RWPE2 (cell line): Measurements from ENCODE around the gene CYP1A2.

ENCODE experiments used
- ATAC-seq: fragments of 200-7000 bp; cut with Tn5 transposase; 3 replicates; pipeline ENCODE4 v1.9.1; 2021; ENCODE audit warnings: low read depth
- DNase-seq: peaks from one replicate; pipeline ENCODE4 v3.0.0-alpha.2; 2020; ENCODE audit warnings: low spot score
- H3K27ac ChIP-seq: fragments of 450-650 bp; 2 replicates; pipeline ENCODE4 v1.5.1; 2017; ENCODE audit warnings: mild to moderate bottlenecking; ENCODE audit not compliant: poor library complexity, severe bottlenecking
- H3K27me3 ChIP-seq: fragments of 250-450 bp; sonication (Bioruptor Pico); 2 replicates; pipeline ENCODE4 v1.5.1; 2021; ENCODE audit warnings: mild to moderate bottlenecking, moderate library complexity; ENCODE audit not compliant: insufficient read depth, poor library complexity, severe bottlenecking
- H3K36me3 ChIP-seq: fragments of 250-450 bp; sonication (Bioruptor Pico); 2 replicates; pipeline ENCODE4 v1.5.1; 2020; ENCODE audit warnings: low read depth, mild to moderate bottlenecking, moderate library complexity
- H3K4me1 ChIP-seq: fragments of 250-450 bp; sonication (Bioruptor Pico); 2 replicates; pipeline ENCODE4 v1.5.1; 2021; ENCODE audit warnings: mild to moderate bottlenecking, moderate library complexity; ENCODE audit not compliant: insufficient read depth, poor library complexity, severe bottlenecking
- H3K4me3 ChIP-seq: fragments of 250-450 bp; sonication (Bioruptor Pico); 2 replicates; pipeline ENCODE4 v1.5.1; 2021; ENCODE audit warnings: mild to moderate bottlenecking, moderate library complexity; ENCODE audit not compliant: severe bottlenecking
- H3K9me3 ChIP-seq: fragments of 250-450 bp; sonication (Bioruptor Pico); 2 replicates; pipeline ENCODE4 v1.5.1; 2021; ENCODE audit warnings: mild to moderate bottlenecking, moderate library complexity; ENCODE audit not compliant: severe bottlenecking
- TF ChIP-seq, protein P1 (sequence below): fragments of 450-650 bp; IDR thresholded peaks from one replicate; pipeline ENCODE4 v1.5.1; 2017; ENCODE audit warnings: mild to moderate bottlenecking, moderate library complexity; ENCODE audit not compliant: poor library complexity, severe bottlenecking

CYP1A2 gene

DNA sequence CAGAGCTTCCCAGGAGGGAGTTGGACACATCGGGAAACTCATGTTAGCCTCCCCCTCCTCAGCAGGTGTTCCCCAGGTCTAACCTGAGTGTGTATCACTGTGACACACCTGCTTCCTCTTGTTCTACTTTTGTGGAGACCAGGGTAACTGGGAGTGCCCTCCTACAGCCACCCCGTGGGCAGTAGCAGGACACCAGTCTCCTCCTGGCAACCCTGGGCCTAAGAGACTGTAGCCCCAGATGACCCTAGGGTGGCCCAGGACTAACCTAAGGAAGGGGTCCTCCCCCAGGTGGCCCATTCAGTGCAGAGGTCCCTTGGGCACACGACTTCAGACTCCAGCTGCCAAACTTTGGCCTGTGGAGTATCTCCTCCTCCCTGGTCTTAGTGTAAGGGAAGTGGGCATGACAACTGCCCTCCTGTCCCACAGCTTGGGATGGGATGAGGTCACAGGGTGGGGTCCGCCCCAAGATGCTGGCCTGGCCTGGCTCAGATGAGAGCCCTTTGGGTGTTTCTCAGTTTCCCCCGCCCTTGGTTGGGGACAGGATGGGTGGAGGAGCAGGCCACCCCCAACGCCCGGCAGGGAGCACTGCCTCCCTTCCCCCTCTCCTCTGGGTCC, 38.0 kb downstream of the CYP1A2 start:
- peaks cover 52% of the 10 kb centered on the region for H3K4me1 ChIP-seq

DNA sequence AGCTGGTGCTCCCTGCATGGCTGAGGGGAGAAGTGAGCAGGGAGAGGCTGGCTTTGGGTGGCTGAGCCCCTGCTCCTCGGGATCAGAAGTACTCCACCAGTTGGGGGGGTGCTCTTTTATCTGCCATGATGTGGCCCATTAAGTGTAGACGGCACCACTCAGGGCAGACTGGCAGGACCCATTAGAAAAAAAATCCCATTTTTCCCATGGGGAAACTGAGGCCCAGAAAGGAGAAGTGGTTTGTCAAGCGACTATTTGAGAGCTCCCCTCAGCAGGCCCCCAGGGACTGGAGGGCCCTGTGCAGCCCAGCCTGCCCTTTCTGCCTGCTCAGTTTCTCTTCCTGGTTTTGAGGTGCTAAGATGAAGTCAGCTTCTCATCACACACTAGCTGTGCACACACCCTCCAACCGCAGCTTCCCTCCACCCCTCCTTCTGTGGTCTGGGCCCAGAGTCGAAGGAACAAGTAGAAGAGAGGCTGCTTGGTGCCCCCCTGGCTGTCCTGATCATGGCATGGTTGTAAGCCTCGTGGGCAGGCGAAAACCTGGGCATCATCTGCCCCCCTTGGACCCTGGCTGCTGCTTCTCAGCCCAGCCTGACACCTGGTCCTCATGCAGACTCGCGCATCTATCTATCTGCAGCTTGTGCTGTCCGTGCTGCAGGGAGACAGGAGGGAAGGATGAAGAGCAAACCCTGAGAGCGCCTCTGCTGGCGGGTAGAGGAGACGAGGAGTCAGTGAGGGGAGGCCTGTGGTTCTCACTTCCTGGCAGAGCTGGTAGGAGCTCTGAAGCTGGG, 38.8 kb downstream of the CYP1A2 start:
- DNase-seq (peak; percentile 77), ATAC-seq (peak; percentile 45; the same call in 2 of the 3 replicates)
- TF ChIP-seq, protein P1, sequence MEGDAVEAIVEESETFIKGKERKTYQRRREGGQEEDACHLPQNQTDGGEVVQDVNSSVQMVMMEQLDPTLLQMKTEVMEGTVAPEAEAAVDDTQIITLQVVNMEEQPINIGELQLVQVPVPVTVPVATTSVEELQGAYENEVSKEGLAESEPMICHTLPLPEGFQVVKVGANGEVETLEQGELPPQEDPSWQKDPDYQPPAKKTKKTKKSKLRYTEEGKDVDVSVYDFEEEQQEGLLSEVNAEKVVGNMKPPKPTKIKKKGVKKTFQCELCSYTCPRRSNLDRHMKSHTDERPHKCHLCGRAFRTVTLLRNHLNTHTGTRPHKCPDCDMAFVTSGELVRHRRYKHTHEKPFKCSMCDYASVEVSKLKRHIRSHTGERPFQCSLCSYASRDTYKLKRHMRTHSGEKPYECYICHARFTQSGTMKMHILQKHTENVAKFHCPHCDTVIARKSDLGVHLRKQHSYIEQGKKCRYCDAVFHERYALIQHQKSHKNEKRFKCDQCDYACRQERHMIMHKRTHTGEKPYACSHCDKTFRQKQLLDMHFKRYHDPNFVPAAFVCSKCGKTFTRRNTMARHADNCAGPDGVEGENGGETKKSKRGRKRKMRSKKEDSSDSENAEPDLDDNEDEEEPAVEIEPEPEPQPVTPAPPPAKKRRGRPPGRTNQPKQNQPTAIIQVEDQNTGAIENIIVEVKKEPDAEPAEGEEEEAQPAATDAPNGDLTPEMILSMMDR = peak; percentile 68
- no peaks in the 10 kb centered on the region for H3K9me3 ChIP-seq
- H3K36me3 ChIP-seq = peaks cover 24% of the 10 kb centered on the region
- H3K27me3 ChIP-seq = no peaks in the 10 kb centered on the region
- peak overlapping the region; percentile 36 for H3K27ac ChIP-seq
- H3K4me1 ChIP-seq = peaks cover 52% of the 10 kb centered on the region
- no peak overlapping the region for H3K4me3 ChIP-seq

More for the DNA sequence above, 38.0 kb downstream of the CYP1A2 start:
- Histone ChIP-seq H3K9me3 (no peaks in the 10 kb centered on the region), H3K27ac (peak overlapping the region; percentile 36), H3K36me3 (peaks cover 24% of the 10 kb centered on the region), H3K27me3 (no peaks in the 10 kb centered on the region), H3K4me3 (no peak overlapping the region)
- TF ChIP-seq, protein P1 = no peak
- ATAC-seq = no peak
- peak; percentile 64 for DNase-seq

DNA sequence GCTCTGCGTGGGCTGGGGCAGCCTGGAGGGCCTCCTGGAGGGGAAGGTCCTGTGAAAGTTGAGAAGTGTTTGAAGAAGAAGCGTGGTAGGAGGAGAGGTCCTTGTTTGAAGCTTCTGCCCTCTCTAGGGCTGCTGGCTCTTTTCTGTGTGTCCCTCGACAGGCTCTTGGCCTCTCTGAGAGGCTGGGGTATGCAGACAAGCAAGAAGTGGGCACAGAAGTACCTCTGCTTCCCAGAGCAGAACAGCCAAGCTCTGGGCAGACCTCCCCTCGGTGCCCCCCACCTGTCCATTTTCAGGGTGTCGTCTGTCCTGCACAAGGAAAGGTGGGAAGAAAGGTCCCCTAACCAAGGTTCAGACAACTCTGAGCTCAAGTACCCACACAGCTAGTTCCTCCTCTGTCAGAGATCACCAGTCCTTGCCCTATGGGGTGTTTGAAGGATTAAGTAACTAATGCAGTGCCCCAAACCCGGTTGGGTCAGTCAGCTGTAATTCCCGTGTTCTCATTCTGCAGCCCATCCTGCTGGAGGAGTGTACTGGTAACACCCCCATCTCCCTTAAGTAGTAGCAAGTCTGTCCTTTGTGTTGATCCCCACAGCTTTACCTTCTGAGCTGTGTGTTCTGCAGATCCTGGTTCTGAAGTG, 39.5 kb downstream of the CYP1A2 start:
- peaks cover 51% of the 10 kb centered on the region for H3K4me1 ChIP-seq
- no peaks in the 10 kb centered on the region for H3K27me3 ChIP-seq
- TF ChIP-seq, protein P1 = no peak
- H3K36me3 ChIP-seq = peaks cover 31% of the 10 kb centered on the region
- ATAC-seq (no peak), DNase-seq (no peak)
- no peaks in the 10 kb centered on the region for H3K9me3 ChIP-seq
- no peak overlapping the region for H3K4me3 ChIP-seq
- peak overlapping the region; percentile 36 for H3K27ac ChIP-seq

DNA sequence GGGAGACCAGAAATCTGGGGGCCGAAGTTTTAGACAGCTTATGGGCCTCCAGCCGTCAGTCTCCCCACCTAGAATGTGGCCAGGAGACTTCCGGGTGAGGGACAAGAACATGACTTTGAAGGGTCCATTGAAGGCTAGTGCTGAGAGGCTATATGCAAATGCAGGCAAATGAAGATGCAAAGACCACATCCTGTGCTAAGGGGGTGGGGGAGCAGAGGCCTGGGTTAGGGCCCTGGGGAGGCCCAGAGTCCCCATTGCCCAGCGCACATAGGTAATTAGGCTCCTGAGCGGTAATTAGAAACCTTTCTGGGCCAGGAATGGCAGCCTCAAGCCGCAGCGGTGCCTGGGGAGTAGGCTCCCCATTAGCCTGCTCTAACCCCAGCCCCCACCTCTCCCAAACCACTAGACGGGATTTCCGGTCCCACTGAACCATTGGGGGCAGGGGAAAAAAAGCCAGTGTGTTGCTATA, 40.1 kb downstream of the CYP1A2 start:
- TF ChIP-seq, protein P1 = no peak
- Histone ChIP-seq H3K9me3 (no peaks in the 10 kb centered on the region), H3K27ac (peak overlapping the region; percentile 36), H3K36me3 (peaks cover 33% of the 10 kb centered on the region), H3K27me3 (no peaks in the 10 kb centered on the region), H3K4me3 (no peak overlapping the region), H3K4me1 (peaks cover 51% of the 10 kb centered on the region)
- DNase-seq (peak; percentile 53), ATAC-seq (no peak)
